ENCODE measurements around the gene PRSS33. TPM values are rescaled to one million over a fixed set of nuclear protein-coding genes. Genes with fewer than 3 reads are reported as not detected.

Gene PRSS33
- polyA plus RNA-seq, 1 experiment, result not detected

GRCh38 chr16:2817340-2818271, 30.2 kb upstream of the PRSS33 start:
- POLR2A ChIA-PET, result no interaction called here
- Histone ChIP-seq H3K27ac (ENCODE audit: low read depth, low read length) (no peak overlapping the region), H3K27me3 (ENCODE audit: control insufficient read depth, insufficient read depth, low read length) (peaks cover 37% of the 10 kb centered on the region), H3K4me3 (ENCODE audit: low read depth, low read length) (no peak overlapping the region), H3K9me3 (ENCODE audit: control insufficient read depth, insufficient read depth, low read length) (peaks cover 4% of the 10 kb centered on the region; the same call in 1 of the 2 replicates)
- CTCF ChIA-PET, result no interaction called here
- TF ChIP-seq CTCF (IDR thresholded peaks at IDR 0.05; ENCODE audit: low read depth, low read length), result no peak
- DNase-seq (ENCODE audit: low read depth, low spot score), result no peak

- ChIA-PET CTCF (no interaction called here), POLR2A (interaction anchor here (0.7 kb wide), 1 partner anchor 14 kb away, joined by 3 read pairs; no protein-coding TSS in a partner anchor)
- 0 out of 2 replicates have a peak, but pooled peaks have one; percentile 9 for TF ChIP-seq CTCF (IDR thresholded peaks at IDR 0.05; ENCODE audit: low read depth, low read length)
- peaks cover 31% of the 10 kb centered on the region for H3K27me3 ChIP-seq (ENCODE audit: control insufficient read depth, insufficient read depth, low read length)
- peaks cover 4% of the 10 kb centered on the region; the same call in 1 of the 2 replicates for H3K9me3 ChIP-seq (ENCODE audit: control insufficient read depth, insufficient read depth, low read length)
- DNase-seq (ENCODE audit: low read depth, low spot score), result no peak
- no peak within 1 kb of the TSS for H3K27ac ChIP-seq (ENCODE audit: low read depth, low read length)
- no peak within 1 kb of the TSS for H3K4me3 ChIP-seq (ENCODE audit: low read depth, low read length)
Measured at GRCh38 chr16:2816751-2817339, 29.5 kb upstream of the PRSS33 start, which contains the start of gene PRSS21. Gene PRSS21, plus strand, starts transcription at chr16:2817237. Its CDS starts 32 bp downstream, at chr16:2817269.

- peaks cover 4% of the 10 kb centered on the region; the same call in 1 of the 2 replicates for H3K9me3 ChIP-seq (ENCODE audit: control insufficient read depth, insufficient read depth, low read length)
- no peak for DNase-seq (ENCODE audit: low read depth, low spot score)
- ChIA-PET CTCF (no interaction called here), POLR2A (no interaction called here)
- H3K27ac ChIP-seq (ENCODE audit: low read depth, low read length), result no peak overlapping the region
- peaks cover 31% of the 10 kb centered on the region for H3K27me3 ChIP-seq (ENCODE audit: control insufficient read depth, insufficient read depth, low read length)
- H3K4me3 ChIP-seq (ENCODE audit: low read depth, low read length), result no peak overlapping the region
- no peak for TF ChIP-seq CTCF (IDR thresholded peaks at IDR 0.05; ENCODE audit: low read depth, low read length)
Measured at GRCh38 chr16:2815299-2815771, 28.0 kb upstream of the PRSS33 start.

GRCh38 chr16:2814551-2815298, 27.4 kb upstream of the PRSS33 start:
- DNase-seq (ENCODE audit: low read depth, low spot score), result no peak
- H3K4me3 ChIP-seq (ENCODE audit: low read depth, low read length), result no peak overlapping the region
- H3K27ac ChIP-seq (ENCODE audit: low read depth, low read length), result no peak overlapping the region
- peaks cover 4% of the 10 kb centered on the region; the same call in 1 of the 2 replicates for H3K9me3 ChIP-seq (ENCODE audit: control insufficient read depth, insufficient read depth, low read length)
- POLR2A ChIA-PET, result no interaction called here
- peaks cover 31% of the 10 kb centered on the region for H3K27me3 ChIP-seq (ENCODE audit: control insufficient read depth, insufficient read depth, low read length)
- TF ChIP-seq CTCF (IDR thresholded peaks at IDR 0.05; ENCODE audit: low read depth, low read length), result no peak
- CTCF ChIA-PET, result no interaction called here
